GM19328 (cell line): ENCODE measurements around the gene LHFPL6.

Experiments
- ATAC-seq: cut with Tn5 transposase; IDR thresholded peaks from one replicate; pipeline ENCODE4 v1.9.1; 2021; ENCODE audit warnings: mild to moderate bottlenecking, moderate library complexity; ENCODE audit not compliant: unreplicated experiment

The LHFPL6 gene

GRCh38 chr13:39418424-39418823 is 184.6 kb downstream of the LHFPL6 start:
- no peak for ATAC-seq

- no peak for ATAC-seq
Measured at GRCh38 chr13:39417643-39418042, 185.3 kb downstream of the LHFPL6 start.

GRCh38 chr13:39417131-39417530 is 185.9 kb downstream of the LHFPL6 start:
- ATAC-seq = no peak

GRCh38 chr13:39415008-39415802 is 187.8 kb downstream of the LHFPL6 start:
- ATAC-seq = no peak

GRCh38 chr13:39414339-39414738 is 188.7 kb downstream of the LHFPL6 start:
- no peak for ATAC-seq

- no peak for ATAC-seq
Measured at GRCh38 chr13:39411511-39411910, 191.5 kb downstream of the LHFPL6 start.

GRCh38 chr13:39410964-39411363 is 192.0 kb downstream of the LHFPL6 start:
- no peak for ATAC-seq

GRCh38 chr13:39410096-39410901 is 192.7 kb downstream of the LHFPL6 start:
- no peak for ATAC-seq

GRCh38 chr13:39408512-39408911 is 194.5 kb downstream of the LHFPL6 start:
- ATAC-seq = no peak

GRCh38 chr13:39407786-39408185 is 195.2 kb downstream of the LHFPL6 start:
- no peak for ATAC-seq

GRCh38 chr13:39407138-39407537 is 195.9 kb downstream of the LHFPL6 start:
- no peak for ATAC-seq

- ATAC-seq = no peak
Measured at GRCh38 chr13:39406688-39407087, 196.3 kb downstream of the LHFPL6 start.

- no peak for ATAC-seq
Measured at GRCh38 chr13:39405596-39406205, 197.3 kb downstream of the LHFPL6 start.

GRCh38 chr13:39405107-39405506 is 197.9 kb downstream of the LHFPL6 start:
- no peak for ATAC-seq

GRCh38 chr13:39403106-39403505 is 199.9 kb downstream of the LHFPL6 start:
- no peak for ATAC-seq

- ATAC-seq = no peak
Measured at GRCh38 chr13:39402221-39402970, 200.6 kb downstream of the LHFPL6 start.

GRCh38 chr13:39401756-39402155 is 201.2 kb downstream of the LHFPL6 start:
- ATAC-seq = no peak

GRCh38 chr13:39401046-39401705 is 201.8 kb downstream of the LHFPL6 start:
- ATAC-seq = no peak

GRCh38 chr13:39399102-39399501 is 203.9 kb downstream of the LHFPL6 start:
- no peak for ATAC-seq

- ATAC-seq = no peak
Measured at GRCh38 chr13:39397896-39398265, 205.1 kb downstream of the LHFPL6 start.
